PC-3 (cell line): Measurements from ENCODE around the gene GNG8. TPM values are rescaled to one million over a fixed set of nuclear protein-coding genes. Genes with fewer than 3 reads are reported as not detected.

Experiments
- ATAC-seq: fragments of 200-7000 bp; cut with Tn5 transposase; 2 replicates; pipeline ENCODE4 v1.9.1; 2020; ENCODE audit warnings: mild to moderate bottlenecking, moderate library complexity
- BruUV-seq: library from RNA; stranded (reverse); fragments of 400-500 nt; replicated peaks from 2 replicates; lab custom pipeline; 2021; lab: Mats Ljungman, UMichigan
- CTCF ChIA-PET: fragments of 300-600 bp; sonication (Branson Sonifier 250); formaldehyde crosslinking; loops from one replicate; lab custom pipeline; 2022; ENCODE audit warnings: antibody characterized with exemption; lab: Charles Lee
- POLR2A ChIA-PET: fragments of 300-600 bp; sonication (Branson Sonifier 250); formaldehyde crosslinking; loops from one replicate; lab custom pipeline; 2022; ENCODE audit warnings: antibody characterized with exemption; ENCODE audit not compliant: unreplicated experiment; lab: Charles Lee
- DNase-seq: peaks from one replicate; pipeline ENCODE4 v3.0.0-alpha.2; 2015
- H2AFZ ChIP-seq: fragments of 300-600 bp; sonication (generic); 2 replicates; pipeline ENCODE4 v1.6.0; 2016; ENCODE audit warnings: antibody characterized with exemption, low read length
- H3F3A ChIP-seq: fragments of 300-600 bp; sonication (generic); one replicate; pipeline ENCODE4 v1.6.0; 2017; ENCODE audit warnings: antibody characterized with exemption, low read length, control low read depth, mild to moderate bottlenecking; ENCODE audit not compliant: unreplicated experiment
- H3K27ac ChIP-seq: fragments of 300-600 bp; sonication (generic); 2 replicates; pipeline ENCODE4 v1.5.1; 2016; ENCODE audit warnings: mild to moderate bottlenecking, low read length
- H3K27me3 ChIP-seq: fragments of 300-600 bp; sonication (generic); 2 replicates; pipeline ENCODE4 v1.6.1; 2016; ENCODE audit warnings: low read length, mixed read lengths
- H3K36me3 ChIP-seq: fragments of 300-600 bp; sonication (generic); 2 replicates; pipeline ENCODE4 v1.6.1; 2016; ENCODE audit warnings: low read depth, mixed run types, low read length, mixed read lengths
- H3K4me1 ChIP-seq: fragments of 300-600 bp; sonication (generic); 2 replicates; pipeline ENCODE4 v1.5.1; 2016; ENCODE audit warnings: low read length; ENCODE audit not compliant: insufficient read depth
- H3K4me2 ChIP-seq: fragments of 300-600 bp; sonication (generic); 2 replicates; pipeline ENCODE4 v1.6.0; 2016; ENCODE audit warnings: low read length
- H3K4me3 ChIP-seq: fragments of 300-600 bp; sonication (generic); 2 replicates; pipeline ENCODE4 v1.5.1; 2016; ENCODE audit warnings: mild to moderate bottlenecking, low read length, mixed read lengths
- H3K79me2 ChIP-seq: fragments of 300-600 bp; sonication (generic); 2 replicates; pipeline ENCODE4 v1.6.1; 2017; ENCODE audit warnings: low read length, mixed read lengths
- H3K9ac ChIP-seq: fragments of 300-600 bp; sonication (generic); 2 replicates; pipeline ENCODE4 v1.6.0; 2016; ENCODE audit warnings: mild to moderate bottlenecking, low read length
- H3K9me2 ChIP-seq: fragments of 300-600 bp; sonication (generic); replicated peaks from 2 replicates; pipeline ENCODE4 v1.6.1; 2016; ENCODE audit warnings: mixed run types, low read length, mixed read lengths
- H3K9me3 ChIP-seq: fragments of 300-600 bp; sonication (generic); 2 replicates; pipeline ENCODE4 v1.6.1; 2016; ENCODE audit warnings: low read length, mixed read lengths
- H4K20me1 ChIP-seq: fragments of 300-600 bp; sonication (generic); 2 replicates; pipeline ENCODE4 v1.6.1; 2016; ENCODE audit warnings: low read length, mixed read lengths
- CTCF ChIP-seq: fragments of 300-600 bp; sonication (generic); conservative IDR thresholded peaks from 2 replicates; pipeline ENCODE4 v1.5.1; 2017; ENCODE audit warnings: antibody characterized with exemption, low read depth, mild to moderate bottlenecking, low read length
- EZH2 ChIP-seq: fragments of 300-600 bp; sonication (generic); IDR thresholded peaks from one replicate; pipeline ENCODE4 v1.6.1; 2017; ENCODE audit warnings: antibody characterized with exemption, mild to moderate bottlenecking, low read length; ENCODE audit not compliant: unreplicated experiment
- EZH2phosphoT487 ChIP-seq: fragments of 300-600 bp; sonication (generic); IDR thresholded peaks from 2 replicates; pipeline ENCODE4 v1.6.1; 2018; ENCODE audit warnings: mild to moderate bottlenecking, antibody characterized with exemption, low read length, borderline replicate concordance
- intact Hi-C: fragments of 100-400 bp; cut with micrococcal nuclease; formaldehyde crosslinking; loops from 2 replicates; pipeline ENCODE4 v1.9.0; 2023
- total RNA-seq: library from RNA; depleted of rRNA; stranded (reverse); fragments of >200 nt; gene quantifications from 2 replicates; pipeline ENCODE4 v1.2.3, GENCODE V29; 2014

GNG8 gene
- total RNA-seq, 1 experiment from 2014 or later: not detected

DNA sequence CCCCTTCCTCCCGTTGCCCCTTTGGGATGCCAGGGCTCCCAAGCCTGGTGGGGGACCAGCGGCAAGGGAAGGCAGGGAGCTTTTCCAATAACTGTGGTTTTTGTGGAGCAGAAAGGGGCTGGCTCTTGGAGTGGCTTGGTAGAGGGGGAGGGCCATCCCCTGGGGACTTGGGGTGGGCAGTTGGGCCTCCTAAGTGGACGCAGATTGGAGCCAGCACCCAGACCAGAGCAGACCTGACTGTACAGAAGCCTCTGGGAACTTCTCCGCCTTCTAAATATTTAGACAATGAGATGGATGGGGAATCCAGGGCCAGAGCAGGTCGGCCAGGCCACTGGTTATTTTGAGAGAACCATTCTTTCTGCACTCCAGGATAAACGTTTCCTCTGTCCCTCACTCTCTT, 15.3 kb downstream of the GNG8 start:
- H2AFZ ChIP-seq: no peak overlapping the region
- H3K79me2 ChIP-seq: no peaks in the 10 kb centered on the region
- TF ChIP-seq EZH2phosphoT487: no peak
- TF ChIP-seq EZH2: no peak
- no peak for TF ChIP-seq CTCF
- no peaks in the 10 kb centered on the region for H3K36me3 ChIP-seq
- intact Hi-C loops: no loop called here
- no peak overlapping the region for H3K27ac ChIP-seq
- BruUV-seq: no TSS peak
- H3K4me2 ChIP-seq: no peak overlapping the region
- no peaks in the 10 kb centered on the region for H3K9me3 ChIP-seq
- POLR2A ChIA-PET: no interaction called here
- DNase-seq: no peak
- no peak for ATAC-seq
- no peaks in the 10 kb centered on the region for H3K4me1 ChIP-seq
- H3K4me3 ChIP-seq: no peak overlapping the region
- no peaks in the 10 kb centered on the region for H3K27me3 ChIP-seq
- no peaks in the 10 kb centered on the region for H3F3A ChIP-seq
- no peaks in the 10 kb centered on the region for H3K9me2 ChIP-seq
- H4K20me1 ChIP-seq: no peaks in the 10 kb centered on the region
- CTCF ChIA-PET: no interaction called here
- H3K9ac ChIP-seq: no peak overlapping the region

DNA sequence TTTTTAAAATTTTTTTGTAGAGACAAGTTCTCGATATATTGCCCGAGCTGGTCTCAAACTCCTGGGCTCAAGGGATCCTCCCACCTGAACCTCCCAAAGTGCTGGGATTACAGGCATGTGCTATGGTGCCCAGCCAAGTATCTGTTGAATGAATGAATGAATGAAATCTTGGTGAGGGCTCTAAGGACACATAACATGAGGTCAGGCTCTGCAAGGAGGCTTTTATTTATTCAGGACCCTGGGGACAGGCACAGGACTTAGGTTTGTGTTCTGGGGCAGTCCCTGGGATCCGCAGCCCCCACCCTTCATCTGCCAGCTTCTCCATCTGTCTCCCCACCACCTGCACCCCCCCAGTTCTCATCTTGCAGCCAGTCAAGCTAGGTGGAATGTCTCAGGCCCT, 15.7 kb downstream of the GNG8 start:
- Histone ChIP-seq H3K27ac (no peak overlapping the region), H3K9ac (no peak overlapping the region), H3K36me3 (no peaks in the 10 kb centered on the region), H3K9me2 (no peaks in the 10 kb centered on the region), H2AFZ (no peak overlapping the region), H3K27me3 (no peaks in the 10 kb centered on the region), H4K20me1 (no peaks in the 10 kb centered on the region), H3K4me3 (no peak overlapping the region), H3K9me3 (no peaks in the 10 kb centered on the region), H3F3A (no peaks in the 10 kb centered on the region), H3K79me2 (no peaks in the 10 kb centered on the region), H3K4me1 (no peaks in the 10 kb centered on the region), H3K4me2 (no peak overlapping the region)
- ChIA-PET CTCF (no interaction called here), POLR2A (no interaction called here)
- TF ChIP-seq EZH2 (no peak), CTCF (no peak), EZH2phosphoT487 (no peak)
- DNase-seq: no peak
- no TSS peak for BruUV-seq
- intact Hi-C loops: no loop called here
- no peak for ATAC-seq

GRCh38 chr19:46618670-46619231, 17.3 kb downstream of the GNG8 start:
- no peaks in the 10 kb centered on the region for H4K20me1 ChIP-seq
- no peak for TF ChIP-seq CTCF
- TF ChIP-seq EZH2phosphoT487: no peak
- TF ChIP-seq EZH2: no peak
- no peaks in the 10 kb centered on the region for H3K27me3 ChIP-seq
- no peak overlapping the region for H3K4me3 ChIP-seq
- H3K4me2 ChIP-seq: no peak overlapping the region
- H3K9me2 ChIP-seq: no peaks in the 10 kb centered on the region
- no peaks in the 10 kb centered on the region for H3F3A ChIP-seq
- no peak overlapping the region for H2AFZ ChIP-seq
- H3K79me2 ChIP-seq: no peaks in the 10 kb centered on the region
- no peak overlapping the region for H3K27ac ChIP-seq
- intact Hi-C loops: no loop called here
- no TSS peak for BruUV-seq
- no peaks in the 10 kb centered on the region for H3K36me3 ChIP-seq
- no peaks in the 10 kb centered on the region for H3K9me3 ChIP-seq
- DNase-seq (no peak), ATAC-seq (no peak)
- ChIA-PET POLR2A (no interaction called here), CTCF (no interaction called here)
- no peaks in the 10 kb centered on the region for H3K4me1 ChIP-seq
- H3K9ac ChIP-seq: no peak overlapping the region
